IMR-90 (cell line): ENCODE data around the gene GABRB2.

ENCODE experiments used
- BHLHE40 ChIP-seq: fragments of 150-350 bp; IDR thresholded peaks from 2 replicates; pipeline ENCODE4 v1.6.1; 2016; ENCODE audit warnings: mild to moderate bottlenecking, low read depth, low read length
- CEBPB ChIP-seq: IDR thresholded peaks from 2 replicates; pipeline ENCODE4 v1.6.1; 2012; ENCODE audit warnings: low read depth, low read length, improper control_type of control experiment
- CHD1 ChIP-seq: IDR thresholded peaks from 2 replicates; pipeline ENCODE4 v1.6.1; 2012; ENCODE audit warnings: low read depth, low read length, improper control_type of control experiment
- CTCF ChIP-seq: conservative IDR thresholded peaks from 2 replicates; pipeline ENCODE4 v1.5.1; 2012; ENCODE audit warnings: mild to moderate bottlenecking, low read depth, low read length, improper control_type of control experiment
- ELK1 ChIP-seq: fragments of 150-350 bp; IDR thresholded peaks from 2 replicates; pipeline ENCODE4 v1.6.1; 2016; ENCODE audit warnings: low read depth, mild to moderate bottlenecking, low read length, moderate library complexity, borderline replicate concordance
- FOS ChIP-seq: fragments of 150-350 bp; IDR thresholded peaks from 2 replicates; pipeline ENCODE4 v1.6.1; 2016; ENCODE audit warnings: low read depth, low read length
- MAZ ChIP-seq: IDR thresholded peaks from 2 replicates; pipeline ENCODE4 v1.6.1; 2012; ENCODE audit warnings: low read depth, mild to moderate bottlenecking, low read length, improper control_type of control experiment, moderate library complexity, borderline replicate concordance
- MXI1 ChIP-seq: IDR thresholded peaks from 2 replicates; pipeline ENCODE4 v1.6.1; 2012; ENCODE audit warnings: low read depth, mild to moderate bottlenecking, low read length, moderate library complexity, borderline replicate concordance
- POLR2A ChIP-seq: IDR thresholded peaks from 2 replicates; pipeline ENCODE4 v1.6.1; 2012; ENCODE audit warnings: mild to moderate bottlenecking, low read depth, low read length
- RAD21 ChIP-seq: IDR thresholded peaks from 2 replicates; pipeline ENCODE4 v1.6.1; 2012; ENCODE audit warnings: low read length, improper control_type of control experiment
- RCOR1 ChIP-seq: IDR thresholded peaks from 2 replicates; pipeline ENCODE4 v1.6.1; 2012; ENCODE audit warnings: mild to moderate bottlenecking, low read length, improper control_type of control experiment; ENCODE audit not compliant: insufficient replicate concordance
- RFX5 ChIP-seq: IDR thresholded peaks from 2 replicates; pipeline ENCODE4 v1.8.0; 2012; ENCODE audit warnings: low read depth, mild to moderate bottlenecking, low read length, moderate library complexity
- SMC3 ChIP-seq: fragments of 150-350 bp; IDR thresholded peaks from 2 replicates; pipeline ENCODE4 v1.6.1; 2016; ENCODE audit warnings: low read depth, mild to moderate bottlenecking, antibody characterized with exemption, low read length, moderate library complexity
- USF2 ChIP-seq: fragments of 150-350 bp; IDR thresholded peaks from 2 replicates; pipeline ENCODE4 v1.6.1; 2017; ENCODE audit warnings: mild to moderate bottlenecking, antibody characterized with exemption, low read length, low read depth

- TF ChIP-seq RFX5: no peak
- no peak for TF ChIP-seq RAD21
- TF ChIP-seq POLR2A: no peak
- TF ChIP-seq BHLHE40: no peak
- TF ChIP-seq CTCF: no peak
- no peak for TF ChIP-seq MXI1
- no peak for TF ChIP-seq MAZ
- no peak for TF ChIP-seq RCOR1
- no peak for TF ChIP-seq USF2
- TF ChIP-seq ELK1: no peak
- TF ChIP-seq CEBPB: no peak
- no peak for TF ChIP-seq FOS
- TF ChIP-seq SMC3: no peak
- TF ChIP-seq CHD1: no peak
Observed at GRCh38 chr5:161566081-161566480, 19.6 kb upstream of the GABRB2 start.
